Gastroesophageal sphincter (tissue), 3 donors: Measurements from ENCODE around the gene VSTM2B.

ENCODE experiments used
- CTCF ChIP-seq, 4 experiments: fragments of 200-600 bp in 2 of 4; fragments of 450-650 bp in 2 of 4; sonication (generic) in 1 of 4; IDR thresholded peaks; one replicate each; pipeline ENCODE4 v1.5.1; 2017 to 2019; ENCODE audit warnings: antibody characterized with exemption in 4 of 4, mild to moderate bottlenecking in 2 of 4, moderate library complexity in 2 of 4
- POLR2A ChIP-seq, 2 donors: fragments of 450-650 bp; IDR thresholded peaks; one replicate each; pipeline ENCODE4 v1.6.1; 2017; ENCODE audit warnings: antibody characterized with exemption in 2 of 2, mild to moderate bottlenecking in 2 of 2, moderate library complexity in 1 of 2

- TF ChIP-seq CTCF (IDR thresholded peaks at IDR 0.05) (no peak), POLR2A (IDR thresholded peaks at IDR 0.05) (no peak)
Measured at GRCh38 chr19:29606420-29606747, 80.6 kb downstream of the VSTM2B start.
